SU-DHL-6 (cell line): Measurements from ENCODE around the gene TTLL11.

Experiments used
- H2AFZ ChIP-seq: fragments of 200-600 bp; sonication (generic); 2 replicates; pipeline ENCODE4 v1.6.1; 2014; ENCODE audit warnings: low read depth, mild to moderate bottlenecking, moderate library complexity, mixed read lengths, antibody characterized with exemption, low read length; ENCODE audit not compliant: severe bottlenecking
- H3F3A ChIP-seq: fragments of 200-600 bp; shearing (Covaris generic); 2 replicates; pipeline ENCODE4 v1.6.0; 2016; ENCODE audit warnings: antibody characterized with exemption, mild to moderate bottlenecking; ENCODE audit not compliant: insufficient read depth
- H3K27ac ChIP-seq: fragments of 200-600 bp; sonication (generic); 2 replicates; pipeline ENCODE4 v1.5.1; 2016; ENCODE audit warnings: low read depth, mild to moderate bottlenecking, low read length, moderate library complexity, mixed read lengths
- H3K27me3 ChIP-seq: fragments of 200-600 bp; sonication (generic), shearing (Covaris generic); 2 replicates; pipeline ENCODE4 v1.6.0; 2014; ENCODE audit warnings: mild to moderate bottlenecking, low read length
- H3K36me3 ChIP-seq: fragments of 200-600 bp; sonication (generic); 2 replicates; pipeline ENCODE4 v1.6.1; 2014; ENCODE audit warnings: mild to moderate bottlenecking, low read length, mixed read lengths
- H3K4me2 ChIP-seq: fragments of 300-600, 200-600 bp; shearing (Covaris generic), sonication (generic); 2 replicates; pipeline ENCODE4 v1.6.0; 2014; ENCODE audit warnings: low read length, low read depth, mild to moderate bottlenecking; ENCODE audit not compliant: poor library complexity, severe bottlenecking
- H3K4me3 ChIP-seq: fragments of 200-600 bp; sonication (generic); 2 replicates; pipeline ENCODE4 v1.5.1; 2014; ENCODE audit warnings: antibody characterized with exemption, low read length, mild to moderate bottlenecking, mixed read lengths; ENCODE audit not compliant: insufficient read depth, poor library complexity, severe bottlenecking
- H3K79me2 ChIP-seq: fragments of 200-600 bp; sonication (generic); 2 replicates; pipeline ENCODE4 v1.6.1; 2014; ENCODE audit warnings: mild to moderate bottlenecking, low read length, moderate library complexity; ENCODE audit not compliant: insufficient read depth
- H3K9ac ChIP-seq: fragments of 200-600 bp; sonication (generic); 2 replicates; pipeline ENCODE4 v1.7.0; 2014; ENCODE audit warnings: mild to moderate bottlenecking, low read length
- H3K9me2 ChIP-seq: fragments of 200-600 bp; sonication (generic); replicated peaks from 2 replicates; pipeline ENCODE4 v1.6.1; 2014; ENCODE audit warnings: low read length; ENCODE audit not compliant: insufficient read depth
- H3K9me3 ChIP-seq: fragments of 200-600 bp; sonication (generic); 2 replicates; pipeline ENCODE4 v1.6.1; 2014; ENCODE audit warnings: low read length, mixed read lengths; ENCODE audit not compliant: insufficient read depth
- H4K20me1 ChIP-seq: fragments of 200-600 bp; sonication (generic); 2 replicates; pipeline ENCODE4 v1.6.1; 2014; ENCODE audit warnings: low read depth, mild to moderate bottlenecking, antibody characterized with exemption, low read length, moderate library complexity, mixed read lengths
- EZH2phosphoT487 ChIP-seq: fragments of 200-600 bp; sonication (generic), shearing (Covaris generic); conservative IDR thresholded peaks from 2 replicates; pipeline ENCODE4 v1.6.1; 2018; ENCODE audit warnings: mild to moderate bottlenecking, antibody characterized with exemption, low read length, moderate library complexity, mixed read lengths
- TF ChIP-seq, protein P1 (sequence below): fragments of 200-600 bp; sonication (generic); IDR thresholded peaks from one replicate; pipeline ENCODE4 v1.5.1; 2017; ENCODE audit warnings: antibody characterized with exemption, mild to moderate bottlenecking, low read length, moderate library complexity; ENCODE audit not compliant: insufficient read depth, poor library complexity, severe bottlenecking

Gene TTLL11

DNA sequence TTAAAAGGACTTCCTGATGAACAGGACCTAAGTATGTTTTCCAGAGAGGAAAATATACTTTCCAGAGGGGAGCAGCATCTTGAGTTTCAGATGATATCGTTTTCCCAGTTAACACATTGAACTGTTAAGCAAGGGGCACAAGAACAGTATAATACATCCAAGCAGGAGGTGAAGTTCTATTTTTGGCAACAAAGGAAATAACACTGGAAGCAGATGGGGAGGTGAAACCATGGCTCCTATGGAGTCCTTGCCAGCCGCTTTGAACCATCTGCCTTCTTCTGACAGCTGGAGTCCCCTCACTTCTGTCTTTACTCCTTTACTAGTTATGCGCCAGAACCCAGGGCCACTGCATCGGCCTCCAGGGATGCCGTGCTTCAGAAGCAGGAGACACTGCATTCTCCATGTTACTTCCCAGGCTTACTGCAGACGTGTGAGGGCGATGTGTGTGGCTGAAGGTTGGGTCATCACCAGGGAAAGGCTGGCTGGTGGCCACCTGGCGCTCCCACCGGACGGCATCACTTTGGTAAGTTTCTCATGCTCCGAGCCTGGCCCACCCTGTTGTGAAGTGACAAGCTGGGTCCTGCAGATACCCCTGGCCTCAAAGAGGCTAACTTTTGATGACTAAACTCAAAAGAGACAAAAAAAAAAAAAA is 77.8 kb downstream of the TTLL11 start:
- TF ChIP-seq, protein P1, sequence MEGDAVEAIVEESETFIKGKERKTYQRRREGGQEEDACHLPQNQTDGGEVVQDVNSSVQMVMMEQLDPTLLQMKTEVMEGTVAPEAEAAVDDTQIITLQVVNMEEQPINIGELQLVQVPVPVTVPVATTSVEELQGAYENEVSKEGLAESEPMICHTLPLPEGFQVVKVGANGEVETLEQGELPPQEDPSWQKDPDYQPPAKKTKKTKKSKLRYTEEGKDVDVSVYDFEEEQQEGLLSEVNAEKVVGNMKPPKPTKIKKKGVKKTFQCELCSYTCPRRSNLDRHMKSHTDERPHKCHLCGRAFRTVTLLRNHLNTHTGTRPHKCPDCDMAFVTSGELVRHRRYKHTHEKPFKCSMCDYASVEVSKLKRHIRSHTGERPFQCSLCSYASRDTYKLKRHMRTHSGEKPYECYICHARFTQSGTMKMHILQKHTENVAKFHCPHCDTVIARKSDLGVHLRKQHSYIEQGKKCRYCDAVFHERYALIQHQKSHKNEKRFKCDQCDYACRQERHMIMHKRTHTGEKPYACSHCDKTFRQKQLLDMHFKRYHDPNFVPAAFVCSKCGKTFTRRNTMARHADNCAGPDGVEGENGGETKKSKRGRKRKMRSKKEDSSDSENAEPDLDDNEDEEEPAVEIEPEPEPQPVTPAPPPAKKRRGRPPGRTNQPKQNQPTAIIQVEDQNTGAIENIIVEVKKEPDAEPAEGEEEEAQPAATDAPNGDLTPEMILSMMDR = no peak
- TF ChIP-seq EZH2phosphoT487 = no peak
- no peak overlapping the region for H3K4me3 ChIP-seq
- H4K20me1 ChIP-seq = no peaks in the 10 kb centered on the region
- H3F3A ChIP-seq = no peaks in the 10 kb centered on the region
- no peaks in the 10 kb centered on the region for H3K27me3 ChIP-seq
- H3K4me2 ChIP-seq = no peak overlapping the region
- no peaks in the 10 kb centered on the region for H3K36me3 ChIP-seq
- H3K9ac ChIP-seq = no peak overlapping the region
- H3K9me2 ChIP-seq = no peaks in the 10 kb centered on the region
- no peaks in the 10 kb centered on the region for H3K9me3 ChIP-seq
- no peaks in the 10 kb centered on the region for H3K79me2 ChIP-seq
- no peak overlapping the region for H2AFZ ChIP-seq
- H3K27ac ChIP-seq = no peak overlapping the region

DNA sequence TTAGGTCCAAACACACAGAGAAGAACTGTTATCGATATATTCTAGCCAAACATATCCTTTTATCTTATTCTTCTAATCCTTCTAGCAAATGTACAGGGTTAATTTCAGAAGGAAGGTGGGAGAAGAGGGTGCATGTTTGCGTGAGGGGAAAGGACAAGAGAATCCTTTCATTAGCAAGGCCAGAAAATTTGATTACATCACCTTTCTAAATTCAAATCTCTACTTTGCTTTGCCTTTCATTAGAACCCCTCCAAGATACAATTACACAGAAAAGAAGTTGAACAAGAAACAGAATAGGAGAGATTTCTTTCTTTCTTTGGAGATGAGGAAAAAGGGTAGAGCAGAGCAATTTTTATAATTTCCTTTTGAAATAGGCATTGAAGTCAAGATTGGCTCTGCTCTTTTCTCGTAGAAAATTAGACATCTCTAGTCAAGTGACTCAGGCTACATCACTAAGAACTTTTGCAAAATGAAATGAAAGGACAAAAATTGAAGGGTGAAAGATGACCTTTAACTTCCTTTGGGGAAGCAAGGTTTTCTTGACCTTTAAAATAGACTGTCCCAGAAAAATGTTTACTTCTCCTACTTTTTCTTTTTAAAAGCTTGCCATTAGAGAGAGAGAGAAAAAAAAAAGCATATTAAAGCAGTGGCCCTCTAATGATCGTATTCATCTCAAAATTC is 81.2 kb downstream of the TTLL11 start:
- H3K9me3 ChIP-seq = no peaks in the 10 kb centered on the region
- H3K4me3 ChIP-seq = no peak overlapping the region
- no peaks in the 10 kb centered on the region for H3F3A ChIP-seq
- no peaks in the 10 kb centered on the region for H4K20me1 ChIP-seq
- no peaks in the 10 kb centered on the region for H3K36me3 ChIP-seq
- no peaks in the 10 kb centered on the region for H3K27me3 ChIP-seq
- no peak overlapping the region for H3K27ac ChIP-seq
- TF ChIP-seq, protein P1 = no peak
- no peak for TF ChIP-seq EZH2phosphoT487
- no peak overlapping the region for H2AFZ ChIP-seq
- H3K9me2 ChIP-seq = no peaks in the 10 kb centered on the region
- no peaks in the 10 kb centered on the region for H3K79me2 ChIP-seq
- H3K4me2 ChIP-seq = no peak overlapping the region
- no peak overlapping the region for H3K9ac ChIP-seq

DNA sequence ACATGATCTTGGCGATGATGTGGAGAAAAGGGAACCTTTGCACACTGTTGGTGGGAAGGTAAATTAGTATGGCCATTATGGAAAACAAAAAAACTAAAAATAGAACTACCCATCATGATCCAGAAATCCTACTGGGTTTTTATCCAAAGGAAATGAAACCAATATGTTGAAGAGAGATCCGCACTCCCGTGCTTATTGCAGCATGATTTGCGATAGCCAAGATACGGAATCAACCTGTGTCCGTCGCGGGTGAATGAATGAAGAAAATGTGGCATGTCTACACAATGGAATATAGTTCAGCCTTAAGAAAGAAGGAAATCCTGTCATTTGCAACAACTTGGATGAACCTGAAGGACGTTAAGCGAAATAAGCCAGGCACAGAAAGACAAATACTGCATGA is 84.5 kb downstream of the TTLL11 start:
- H3F3A ChIP-seq = no peaks in the 10 kb centered on the region
- no peak overlapping the region for H3K4me2 ChIP-seq
- no peaks in the 10 kb centered on the region for H3K27me3 ChIP-seq
- no peak overlapping the region for H3K4me3 ChIP-seq
- no peaks in the 10 kb centered on the region for H3K79me2 ChIP-seq
- TF ChIP-seq, protein P1 = no peak
- TF ChIP-seq EZH2phosphoT487 = no peak
- H4K20me1 ChIP-seq = no peaks in the 10 kb centered on the region
- no peaks in the 10 kb centered on the region for H3K36me3 ChIP-seq
- no peak overlapping the region for H2AFZ ChIP-seq
- no peaks in the 10 kb centered on the region for H3K9me2 ChIP-seq
- no peaks in the 10 kb centered on the region for H3K9me3 ChIP-seq
- no peak overlapping the region for H3K9ac ChIP-seq
- H3K27ac ChIP-seq = no peak overlapping the region
